Measurements from ENCODE around the gene MRPL58. TPM values are rescaled to one million over a fixed set of nuclear protein-coding genes. Genes with fewer than 3 reads are reported as not detected.
A peak's percentile ranks its signal among the peaks of the same experiment; 100 is the strongest.

MRPL58 gene
- total RNA-seq, 5 donors from 2014 or later (not counting 1 experiment from before 2014, with no cell fraction given): 15.6 to 30.6 (median 26.6) TPM

- Histone ChIP-seq H3K27ac (ENCODE audit: low read length) (peak overlapping the region; percentile 43), H3K4me3 (ENCODE audit: control insufficient read depth in 1 of 2, extremely low read depth in 1 of 2, low read length in 1 of 2) (no peak overlapping the region), H3K4me1 (ENCODE audit: control insufficient read depth in 1 of 2, extremely low read depth in 1 of 2, insufficient read depth in 2 of 2, low read length in 2 of 2) (peaks cover 4 to 23% of the 10 kb centered on the region in 2 experiments), H3K9me3 (no peaks in the 10 kb centered on the region), H3K36me3 (ENCODE audit: control insufficient read depth in 2 of 2, extremely low read depth in 1 of 2, insufficient read depth in 1 of 2, low read length in 1 of 2) (peaks cover 13 to 24% of the 10 kb centered on the region in 2 donors), H3K27me3 (replicated peaks in 1 of 2; ENCODE audit: control insufficient read depth in 2 of 2, extremely low read depth in 1 of 2, insufficient read depth in 2 of 2, low read length in 1 of 2) (no peaks in the 10 kb centered on the region)
- ChIA-PET CTCF (interaction anchor here in 1 of 2 donors (0.7 to 1.6 kb wide), 2 partner anchors 46 to 63 kb away, joined by 3 to 5 read pairs; no protein-coding TSS in a partner anchor), POLR2A (no interaction called here)
- H3K9me3 Mint-ChIP-seq: no peaks in the 10 kb centered on the region
- H3K36me3 Mint-ChIP-seq: peaks cover 6% of the 10 kb centered on the region
- no peaks in the 10 kb centered on the region for H3K27me3 Mint-ChIP-seq
- H3K27ac Mint-ChIP-seq: peak overlapping the region; percentile 93
- peaks cover 16 to 26% (median 23%) of the 10 kb centered on the region in 3 donors for H3K4me1 Mint-ChIP-seq
- peak; percentile 88 to 97 (median 92) for ATAC-seq (replicated peaks in 1 of 4)
- peak in 8 of 35 experiments; percentile 13 to 48 (median 29) for DNase-seq
- no CpG with 5 or more reads among the region's 4 CpGs for WGBS (ENCODE audit: insufficient coverage)
- peak overlapping the region in 2 of 3 donors; percentile 58 to 60 for H3K4me3 Mint-ChIP-seq
These were observed 55.4 kb downstream of the MRPL58 start for GRCh38 chr17:75067856-75068255.

GRCh38 chr17:75068750-75069149 is 56.3 kb downstream of the MRPL58 start:
- Mint-ChIP-seq H3K4me3 (no peak overlapping the region), H3K36me3 (peaks cover 4% of the 10 kb centered on the region), H3K9me3 (no peaks in the 10 kb centered on the region), H3K4me1 (peaks cover 16 to 26% (median 23%) of the 10 kb centered on the region in 3 donors), H3K27ac (peak overlapping the region; percentile 64 to 72), H3K27me3 (no peaks in the 10 kb centered on the region)
- CTCF ChIA-PET: interaction anchor here (0.7 to 1.6 kb wide), 6 partner anchors 32 to 1144 kb away, joined by 3 to 7 read pairs (median 3); no protein-coding TSS in a partner anchor
- no peak overlapping the region for H3K4me3 ChIP-seq (ENCODE audit: control insufficient read depth in 1 of 2, extremely low read depth in 1 of 2, low read length in 1 of 2)
- ATAC-seq (replicated peaks in 1 of 4): no peak
- DNase-seq: no peak
- POLR2A ChIA-PET: no interaction called here
- 95% methylated on average over 6 of the region's 8 CpGs for WGBS (ENCODE audit: insufficient coverage)
- no peak overlapping the region for H3K27ac ChIP-seq (ENCODE audit: low read length)
- H3K27me3 ChIP-seq (replicated peaks in 1 of 2; ENCODE audit: control insufficient read depth in 2 of 2, extremely low read depth in 1 of 2, insufficient read depth in 2 of 2, low read length in 1 of 2): no peaks in the 10 kb centered on the region
- H3K4me1 ChIP-seq (ENCODE audit: control insufficient read depth in 1 of 2, extremely low read depth in 1 of 2, insufficient read depth in 2 of 2, low read length in 2 of 2): peaks cover 4 to 23% of the 10 kb centered on the region in 2 experiments
- H3K36me3 ChIP-seq (ENCODE audit: control insufficient read depth in 2 of 2, extremely low read depth in 1 of 2, insufficient read depth in 1 of 2, low read length in 1 of 2): peaks cover 11 to 15% of the 10 kb centered on the region in 2 donors
- H3K9me3 ChIP-seq: no peaks in the 10 kb centered on the region

GRCh38 chr17:75069783-75070182 is 57.3 kb downstream of the MRPL58 start:
- no peaks in the 10 kb centered on the region for H3K9me3 Mint-ChIP-seq
- H3K27me3 Mint-ChIP-seq: no peaks in the 10 kb centered on the region
- ATAC-seq (replicated peaks in 1 of 4) (peak in 1 of 4 experiments; percentile 50), DNase-seq (peak in 3 of 35 experiments; percentile 20 to 29 (median 26))
- H3K36me3 ChIP-seq (ENCODE audit: control insufficient read depth in 2 of 2, extremely low read depth in 1 of 2, insufficient read depth in 1 of 2, low read length in 1 of 2): peaks cover 3 to 6% of the 10 kb centered on the region in 2 donors
- no peak overlapping the region for H3K4me3 Mint-ChIP-seq
- ChIA-PET CTCF (interaction anchor here in 1 of 2 donors (0.5 to 1.6 kb wide), 3 partner anchors 44 to 101 kb away, joined by 3 to 7 read pairs (median 4); no protein-coding TSS in a partner anchor), POLR2A (interaction anchor here in 1 of 2 donors (0.5 kb wide), 2 partner anchors 34 to 177 kb away, joined by 3 to 4 read pairs; no protein-coding TSS in a partner anchor)
- H3K4me1 ChIP-seq (ENCODE audit: control insufficient read depth in 1 of 2, extremely low read depth in 1 of 2, insufficient read depth in 2 of 2, low read length in 2 of 2): peaks cover 4 to 23% of the 10 kb centered on the region in 2 experiments
- peaks cover 16 to 26% (median 23%) of the 10 kb centered on the region in 3 donors for H3K4me1 Mint-ChIP-seq
- peak overlapping the region; percentile 46 to 69 for H3K27ac Mint-ChIP-seq
- no peak overlapping the region for H3K4me3 ChIP-seq (ENCODE audit: control insufficient read depth in 1 of 2, extremely low read depth in 1 of 2, low read length in 1 of 2)
- no peaks in the 10 kb centered on the region for H3K36me3 Mint-ChIP-seq
- 100% methylated on average over 2 of the region's 2 CpGs for WGBS (ENCODE audit: insufficient coverage)
- no peaks in the 10 kb centered on the region for H3K27me3 ChIP-seq (replicated peaks in 1 of 2; ENCODE audit: control insufficient read depth in 2 of 2, extremely low read depth in 1 of 2, insufficient read depth in 2 of 2, low read length in 1 of 2)
- H3K9me3 ChIP-seq: no peaks in the 10 kb centered on the region
- no peak overlapping the region for H3K27ac ChIP-seq (ENCODE audit: low read length)

Other genes starting within 250 kb of the MRPL58 start
- 10 to 100 TPM; 37.2 to 74.4 (median 71.9) TPM for gene NAT9, start 236.3 kb upstream of the MRPL58 start, total RNA-seq
- gene GRIN2C, start 152.8 kb upstream of the MRPL58 start, total RNA-seq: not detected
- gene FDXR, start 139.7 kb upstream of the MRPL58 start, total RNA-seq: 10 to 100 TPM in 3 of 5 donors, 1 to 10 TPM in 2; 4.2 to 20.7 (median 15.3) TPM
- not detected for gene FADS6, start 119.0 kb upstream of the MRPL58 start, total RNA-seq
- not detected for gene USH1G, start 89.4 kb upstream of the MRPL58 start, total RNA-seq
- gene OTOP2, start 88.4 kb upstream of the MRPL58 start, total RNA-seq: not detected
- not detected for gene OTOP3, start 76.8 kb upstream of the MRPL58 start, total RNA-seq
- 10 to 100 TPM; 12.7 to 21.0 (median 14.5) TPM for gene HID1, start 39.9 kb upstream of the MRPL58 start, total RNA-seq
- under 1 TPM in 4 of 5 donors, not detected in 1; 0.12 to 0.29 (median 0.19) TPM for gene CDR2L, start 25.0 kb upstream of the MRPL58 start, total RNA-seq
- gene ATP5PD, start 34.3 kb downstream of the MRPL58 start, total RNA-seq: 100 to 1,000 TPM; 115 to 170 (median 139) TPM
- 10 to 100 TPM; 22.0 to 32.8 (median 29.0) TPM for gene KCTD2, start 34.6 kb downstream of the MRPL58 start, total RNA-seq
- gene SLC16A5, start 75.3 kb downstream of the MRPL58 start, total RNA-seq: 10 to 100 TPM in 4 of 5 donors, 1 to 10 TPM in 1; 9.1 to 24.3 (median 16.8) TPM
- 10 to 100 TPM in 3 of 5 donors, 1 to 10 TPM in 2; 8.9 to 23.9 (median 18.8) TPM for gene ARMC7, start 97.3 kb downstream of the MRPL58 start, total RNA-seq
- gene NT5C, start 119.1 kb downstream of the MRPL58 start, total RNA-seq: 10 to 100 TPM; 21.5 to 88.8 (median 70.1) TPM
- gene JPT1, start 141.8 kb downstream of the MRPL58 start, total RNA-seq: 10 to 100 TPM; 28.3 to 55.8 (median 45.4) TPM
- gene SUMO2, start 170.3 kb downstream of the MRPL58 start, total RNA-seq: 100 to 1,000 TPM; 239 to 284 (median 269) TPM
- gene NUP85, start 193.0 kb downstream of the MRPL58 start, total RNA-seq: 100 to 1,000 TPM in 3 of 5 donors, 10 to 100 TPM in 2; 56.2 to 128 (median 106) TPM
- 100 to 1,000 TPM in 3 of 5 donors, 10 to 100 TPM in 2; 78.1 to 118 (median 102) TPM for gene GGA3, start 248.9 kb downstream of the MRPL58 start, total RNA-seq
- 10 to 100 TPM; 29.8 to 39.4 (median 33.6) TPM for gene MRPS7, start 249.2 kb downstream of the MRPL58 start, total RNA-seq

Measured in T-cell (primary cell).